Measurements from ENCODE around the gene MBD3L4. TPM values are rescaled to one million over a fixed set of nuclear protein-coding genes. Genes with fewer than 3 reads are reported as not detected.

Gene MBD3L4
- total and polyA plus RNA-seq, 10 of the 15 experiments (the other 5 are each of a cell fraction or from before 2014, with no cell fraction given), result not detected

DNA sequence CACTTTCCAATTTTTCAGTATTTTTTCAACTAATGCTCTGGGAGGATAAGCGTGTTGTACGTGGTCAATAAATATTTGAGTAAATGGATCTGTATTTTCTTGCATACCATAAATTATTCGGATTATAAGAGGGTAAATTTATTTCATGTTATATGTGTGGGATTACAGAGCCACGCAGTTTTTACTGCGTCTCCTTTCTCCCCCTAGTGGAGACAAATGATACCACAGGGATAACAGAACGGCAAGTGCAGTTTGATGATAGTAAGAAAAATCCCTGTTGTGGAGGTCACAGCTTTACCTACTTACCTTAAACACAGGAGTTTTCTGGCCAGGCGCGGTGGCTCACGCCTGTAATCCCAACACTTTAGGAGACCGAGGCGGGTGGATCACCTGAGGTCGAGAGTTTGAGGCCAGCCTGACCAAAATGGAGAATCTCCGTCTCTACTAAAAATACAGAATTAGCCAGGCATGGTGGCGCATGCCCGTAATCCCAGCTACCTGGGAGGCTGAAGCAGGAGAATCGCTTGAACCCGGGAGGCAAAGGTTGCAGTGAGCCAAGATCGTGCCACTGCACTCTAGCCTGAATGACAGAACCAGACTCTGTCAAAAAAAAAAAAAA, 35.6 kb downstream of the MBD3L4 start (continued):
- TF ChIP-seq NFYA (IDR thresholded peaks at IDR 0.05; ENCODE audit: borderline replicate concordance, low read depth, low read length), result no peak
- TF ChIP-seq, protein P1, sequence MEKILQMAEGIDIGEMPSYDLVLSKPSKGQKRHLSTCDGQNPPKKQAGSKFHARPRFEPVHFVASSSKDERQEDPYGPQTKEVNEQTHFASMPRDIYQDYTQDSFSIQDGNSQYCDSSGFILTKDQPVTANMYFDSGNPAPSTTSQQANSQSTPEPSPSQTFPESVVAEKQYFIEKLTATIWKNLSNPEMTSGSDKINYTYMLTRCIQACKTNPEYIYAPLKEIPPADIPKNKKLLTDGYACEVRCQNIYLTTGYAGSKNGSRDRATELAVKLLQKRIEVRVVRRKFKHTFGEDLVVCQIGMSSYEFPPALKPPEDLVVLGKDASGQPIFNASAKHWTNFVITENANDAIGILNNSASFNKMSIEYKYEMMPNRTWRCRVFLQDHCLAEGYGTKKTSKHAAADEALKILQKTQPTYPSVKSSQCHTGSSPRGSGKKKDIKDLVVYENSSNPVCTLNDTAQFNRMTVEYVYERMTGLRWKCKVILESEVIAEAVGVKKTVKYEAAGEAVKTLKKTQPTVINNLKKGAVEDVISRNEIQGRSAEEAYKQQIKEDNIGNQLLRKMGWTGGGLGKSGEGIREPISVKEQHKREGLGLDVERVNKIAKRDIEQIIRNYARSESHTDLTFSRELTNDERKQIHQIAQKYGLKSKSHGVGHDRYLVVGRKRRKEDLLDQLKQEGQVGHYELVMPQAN (conservative IDR thresholded peaks at IDR 0.05), result no peak

GRCh38 chr19:7000816-7001215, 39.2 kb downstream of the MBD3L4 start:
- CTCF ChIA-PET, result interaction anchor here (0.5 kb wide), 1 partner anchor 101 kb away, joined by 4 read pairs; no protein-coding TSS in a partner anchor
- no peak overlapping the region for H2AFZ ChIP-seq (ENCODE audit: control insufficient read depth, low read depth, low read length)
- 0 out of 3 replicates have a peak, but pooled peaks cover 2% of the 10 kb centered on the region for H3K9me3 ChIP-seq (replicated peaks; ENCODE audit: control insufficient read depth, insufficient read depth, low read length)
- no peak for FAIRE-seq
- H3K4me3 ChIP-seq, result no peak overlapping the region
- no peak overlapping the region for H3K4me2 ChIP-seq (ENCODE audit: control insufficient read depth, insufficient read depth)
- intact Hi-C loops (cut with micrococcal nuclease; ENCODE audit: unreplicated experiment) (no loop called here), in situ Hi-C loops (cut with MboI) (no loop called here)
- RAD21 ChIA-PET (ENCODE audit: unreplicated experiment), result interaction anchor here (2.0 kb wide), 1 partner anchor 68 kb away, joined by 14 read pairs; the partner anchor contains the start of gene ZNF557
- no peak for ATAC-seq
- H3K4me1 ChIP-seq (ENCODE audit: control insufficient read depth, insufficient read depth, low read length), result no peaks in the 10 kb centered on the region
- SMC1A ChIA-PET (ENCODE audit: uncharacterized antibody, unreplicated experiment), result interaction anchor here (1.1 to 1.6 kb wide), 4 partner anchors 8 to 99 kb away, joined by 3 to 5 read pairs (median 4); no protein-coding TSS in a partner anchor
- H3K9ac ChIP-seq (ENCODE audit: control insufficient read depth, insufficient read depth, low read length), result no peak overlapping the region
- H3K36me3 ChIP-seq (ENCODE audit: control insufficient read depth in 2 of 2, insufficient read depth in 2 of 2, low read length in 1 of 2), result no peaks in the 10 kb centered on the region
- no peaks in the 10 kb centered on the region for H4K20me1 ChIP-seq (ENCODE audit: control insufficient read depth, insufficient read depth)
- TF ChIP-seq IKZF1 (conservative IDR thresholded peaks at IDR 0.05) (peak; percentile 24; the same call in 1 of the 2 replicates), SPI1 (IDR thresholded peaks at IDR 0.05; ENCODE audit: borderline replicate concordance, insufficient read depth, low read depth, low read length) (peak; percentile 35; the same call in 1 of the 2 replicates), ETV6 (conservative IDR thresholded peaks at IDR 0.05 in 1 of 2, IDR thresholded peaks at IDR 0.05 in 1 of 2; ENCODE audit: borderline replicate concordance in 1 of 2, low read depth in 1 of 2) (no peak), IKZF2 (IDR thresholded peaks at IDR 0.05) (peak in 1 of 2 experiments; percentile 16; a peak in 1 of 4 replicates), CHD2 (IDR thresholded peaks at IDR 0.05; ENCODE audit: borderline replicate concordance, low read depth, low read length) (no peak), NR2C1 (IDR thresholded peaks at IDR 0.05) (no peak)
- POLR2A ChIA-PET, result interaction anchor here (0.6 to 1.0 kb wide), 4 partner anchors 35 to 438 kb away, joined by 3 to 5 read pairs (median 4); partner anchors contain the start of gene ZNF557
- 42% methylated on average over 1 of the region's 1 CpG for WGBS (ENCODE audit: insufficient coverage, insufficient replicate concordance, low lambda C conversion rate, missing lambda C conversion rate)
- H3K79me2 ChIP-seq (ENCODE audit: control insufficient read depth, insufficient read depth, low read length), result no peaks in the 10 kb centered on the region
- no peaks in the 10 kb centered on the region for H3K27me3 ChIP-seq (replicated peaks in 1 of 2; ENCODE audit: control insufficient read depth in 2 of 2, insufficient read depth in 2 of 2, low read length in 1 of 2)
- no peak overlapping the region for H3K27ac ChIP-seq (ENCODE audit: control insufficient read depth, insufficient read depth)
- DNase-seq (ENCODE audit: low read depth, low spot score), result no peak
- no TSS peak for BruUV-seq (replicated peaks)

Data from GM12878 (cell line).